ENCODE results near the gene SORCS1. TPM values are rescaled to one million over a fixed set of nuclear protein-coding genes. Genes with fewer than 3 reads are reported as not detected.

The SORCS1 gene
- total and polyA plus RNA-seq, 9 donors = 0.05 to 2.4 (median 1.0) TPM

DNA sequence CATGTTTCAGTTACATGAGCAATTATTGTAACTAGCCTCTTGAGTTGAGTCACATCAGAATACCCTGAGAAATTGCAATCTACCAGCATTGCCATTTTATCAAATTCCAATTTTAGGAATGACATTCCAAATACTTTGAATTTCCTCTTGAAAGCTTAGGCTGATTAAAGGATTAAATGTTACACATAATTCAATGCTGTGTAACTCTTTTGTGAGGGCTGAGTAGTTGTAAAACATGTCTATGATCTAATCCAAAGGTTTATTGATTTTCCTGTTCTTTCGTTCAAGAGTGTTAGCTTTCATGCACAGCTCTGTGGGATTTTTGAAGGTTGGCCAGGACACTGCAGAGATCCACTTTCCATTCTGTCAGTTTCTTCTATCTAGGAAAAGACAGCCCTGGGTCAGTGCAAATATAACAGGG, 193.1 kb downstream of the SORCS1 start:
- WGBS, 3 donors = 63 to 70% (median 65%) methylated on average over 1 of the region's 1 CpG

GRCh38 chr10:106967452-106967851, 197.1 kb downstream of the SORCS1 start:
- WGBS, 3 donors = 76 to 89% (median 88%) methylated on average over 3 of the region's 3 CpGs
- no peak overlapping the region for H3K4me3 ChIP-seq
- H3K9me3 ChIP-seq = no peaks in the 10 kb centered on the region
- no peak overlapping the region for H3K27ac ChIP-seq
- intact Hi-C loops (cut with DNase I) = no loop called here
- no peaks in the 10 kb centered on the region for H3K36me3 ChIP-seq
- no peaks in the 10 kb centered on the region for H3K4me1 ChIP-seq (ENCODE audit: insufficient read depth)
- TF ChIP-seq EP300 (IDR thresholded peaks at IDR 0.05) = no peak
- TF ChIP-seq POLR2A (IDR thresholded peaks at IDR 0.05) = no peak
- TF ChIP-seq CTCF (IDR thresholded peaks at IDR 0.05) = no peak
- H3K27me3 ChIP-seq = no peaks in the 10 kb centered on the region
- no peak for DNase-seq

More for the DNA sequence above, 193.1 kb downstream of the SORCS1 start:
- no peak overlapping the region for H3K4me3 ChIP-seq
- intact Hi-C loops (cut with DNase I) = no loop called here
- no peak overlapping the region for H3K27ac ChIP-seq
- no peaks in the 10 kb centered on the region for H3K36me3 ChIP-seq
- no peaks in the 10 kb centered on the region for H3K4me1 ChIP-seq (ENCODE audit: insufficient read depth)
- DNase-seq = no peak
- no peaks in the 10 kb centered on the region for H3K27me3 ChIP-seq
- TF ChIP-seq CTCF (IDR thresholded peaks at IDR 0.05) = no peak
- no peak for TF ChIP-seq EP300 (IDR thresholded peaks at IDR 0.05)
- no peak for TF ChIP-seq POLR2A (IDR thresholded peaks at IDR 0.05)
- H3K9me3 ChIP-seq = no peaks in the 10 kb centered on the region

DNA sequence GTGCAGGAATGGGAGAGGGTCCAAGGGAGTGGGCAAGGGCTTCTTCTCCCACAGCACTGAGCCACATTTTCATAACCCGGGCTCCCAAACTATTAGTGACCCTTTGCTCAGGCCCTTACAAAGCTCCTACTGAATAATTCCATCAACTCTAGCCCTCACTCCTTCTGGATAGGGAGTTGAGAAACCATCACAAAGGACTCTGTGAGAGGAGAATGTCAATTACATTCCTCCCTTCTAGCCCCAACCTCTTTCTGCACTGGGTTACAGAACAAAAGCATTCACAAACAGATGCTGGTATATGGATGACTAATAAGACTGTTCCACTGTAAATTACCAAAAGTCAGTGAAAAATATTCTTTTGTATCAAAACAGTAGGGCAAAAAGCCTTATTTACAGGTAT, 203.7 kb downstream of the SORCS1 start:
- no peaks in the 10 kb centered on the region for H3K4me1 ChIP-seq (ENCODE audit: insufficient read depth)
- H3K36me3 ChIP-seq = no peaks in the 10 kb centered on the region
- H3K27me3 ChIP-seq = no peaks in the 10 kb centered on the region
- H3K9me3 ChIP-seq = no peaks in the 10 kb centered on the region
- intact Hi-C loops (cut with DNase I) = no loop called here
- no peak overlapping the region for H3K4me3 ChIP-seq
- 88 to 100% (median 95%) methylated on average over 1 of the region's 1 CpG for WGBS, 3 donors
- TF ChIP-seq CTCF (IDR thresholded peaks at IDR 0.05) (no peak), POLR2A (IDR thresholded peaks at IDR 0.05) (no peak), EP300 (IDR thresholded peaks at IDR 0.05) (no peak)
- no peak for DNase-seq
- no peak overlapping the region for H3K27ac ChIP-seq

DNA sequence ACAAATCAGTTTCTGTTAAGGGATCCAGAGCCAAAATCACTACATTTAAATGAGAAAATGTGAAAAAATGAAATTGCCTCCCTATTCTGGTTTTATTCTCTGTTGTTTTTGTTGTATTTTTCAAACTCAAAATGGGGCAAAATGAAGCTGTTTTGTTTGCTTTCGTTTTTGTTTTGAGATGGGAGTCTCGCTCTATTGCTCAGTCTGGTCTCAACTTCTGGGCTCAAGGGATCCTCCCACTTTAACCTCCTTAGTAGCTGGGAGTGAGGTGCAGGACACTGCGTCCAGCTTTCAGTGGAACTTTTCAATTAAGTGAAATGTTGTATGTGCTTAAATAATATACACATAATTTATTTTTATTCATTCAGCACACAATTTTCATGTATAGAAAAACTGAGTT, 205.0 kb downstream of the SORCS1 start:
- no peaks in the 10 kb centered on the region for H3K27me3 ChIP-seq
- H3K27ac ChIP-seq = no peak overlapping the region
- no peak overlapping the region for H3K4me3 ChIP-seq
- no peaks in the 10 kb centered on the region for H3K4me1 ChIP-seq (ENCODE audit: insufficient read depth)
- intact Hi-C loops (cut with DNase I) = no loop called here
- WGBS, 3 donors = 21 to 30% (median 24%) methylated on average over 3 of the region's 3 CpGs
- no peaks in the 10 kb centered on the region for H3K36me3 ChIP-seq
- DNase-seq = no peak
- TF ChIP-seq POLR2A (IDR thresholded peaks at IDR 0.05) (no peak), EP300 (IDR thresholded peaks at IDR 0.05) (no peak), CTCF (IDR thresholded peaks at IDR 0.05) (no peak)
- no peaks in the 10 kb centered on the region for H3K9me3 ChIP-seq

Measured in ovary (tissue), 9 donors.